Activated T-helper 1 cell treated with anti-CD3 and anti-CD28 coated beads, Interleukin-2, amount 50 U/mL, for 16 hours (primary cell): ENCODE measurements around the gene SUGCT.
"Not testable (repeated sequence)": the region's sequence is repeated elsewhere in the genome, so short reads cannot be mapped to it uniquely, and the experiment has no call there.

Source experiments
- DNase-seq, 2 donors: peaks; one replicate each; pipeline ENCODE4 v3.0.0-alpha.2; 2020; ENCODE audit warnings: low read depth in 1 of 2, low spot score in 1 of 2

Gene SUGCT

GRCh38 chr7:40649247-40649646 lies 514.4 kb downstream of the SUGCT start:
- DNase-seq, result no peak

GRCh38 chr7:40650903-40651302 lies 516.1 kb downstream of the SUGCT start:
- DNase-seq, result not testable (repeated sequence)

- no peak for DNase-seq
These were observed 519.4 kb downstream of the SUGCT start for GRCh38 chr7:40654171-40654570.

GRCh38 chr7:40655426-40655825 lies 520.6 kb downstream of the SUGCT start:
- no peak for DNase-seq

GRCh38 chr7:40656349-40656748 lies 521.5 kb downstream of the SUGCT start:
- DNase-seq, result no peak

GRCh38 chr7:40658729-40659128 lies 523.9 kb downstream of the SUGCT start:
- no peak for DNase-seq

- no peak for DNase-seq
These were observed 524.4 kb downstream of the SUGCT start for GRCh38 chr7:40659231-40659630.

GRCh38 chr7:40673285-40673684 lies 538.5 kb downstream of the SUGCT start:
- DNase-seq, result no peak

- DNase-seq, result no peak
These were observed 539.5 kb downstream of the SUGCT start for GRCh38 chr7:40674316-40674715.

GRCh38 chr7:40675741-40676140 lies 540.9 kb downstream of the SUGCT start:
- no peak for DNase-seq

- DNase-seq, result no peak
These were observed 541.4 kb downstream of the SUGCT start for GRCh38 chr7:40676221-40676620.

- no peak for DNase-seq
These were observed 545.9 kb downstream of the SUGCT start for GRCh38 chr7:40680657-40681056.

GRCh38 chr7:40682696-40683095 lies 547.9 kb downstream of the SUGCT start:
- no peak for DNase-seq

GRCh38 chr7:40694026-40694809 lies 559.4 kb downstream of the SUGCT start:
- no peak for DNase-seq

GRCh38 chr7:40694991-40695390 lies 560.2 kb downstream of the SUGCT start:
- no peak for DNase-seq

- no peak for DNase-seq
These were observed 562.8 kb downstream of the SUGCT start for GRCh38 chr7:40697653-40698052.

GRCh38 chr7:40698214-40698920 lies 563.6 kb downstream of the SUGCT start:
- DNase-seq, result no peak

- no peak for DNase-seq
These were observed 564.1 kb downstream of the SUGCT start for GRCh38 chr7:40698921-40699260.

- DNase-seq, result no peak
These were observed 566.0 kb downstream of the SUGCT start for GRCh38 chr7:40700653-40701421.

- no peak for DNase-seq
These were observed 567.2 kb downstream of the SUGCT start for GRCh38 chr7:40701836-40702551.

- DNase-seq, result no peak
These were observed 569.4 kb downstream of the SUGCT start for GRCh38 chr7:40704172-40704571.
